B cell (primary cell): ENCODE data around the gene G2E3. TPM values are rescaled to one million over a fixed set of nuclear protein-coding genes. Genes with fewer than 3 reads are reported as not detected.

Source experiments
- ATAC-seq: fragments of 200-7000 bp; cut with Tn5 transposase; one replicate; pipeline ENCODE4 v1.10.0; 2021; ENCODE audit warnings: low read depth, mild to moderate bottlenecking, moderate number of reproducible peaks, moderate library complexity
- CTCF ChIA-PET: fragments of 350-600 bp; sonication (Branson Sonifier 250); formaldehyde crosslinking; loops from one replicate; lab custom pipeline; 2021; ENCODE audit warnings: antibody characterized with exemption, inconsistent platforms; lab: Charles Lee
- POLR2A ChIA-PET: fragments of 350-600 bp; sonication (Branson Sonifier 250); formaldehyde crosslinking; loops from one replicate; lab custom pipeline; 2021; ENCODE audit warnings: antibody characterized with exemption; lab: Charles Lee
- DNase-seq: peaks from one replicate; pipeline ENCODE4 v3.0.0; 2013
- H2AFZ ChIP-seq: 2 replicates; pipeline ENCODE4 v1.6.1; 2012; ENCODE audit warnings: mild to moderate bottlenecking, low read depth, low read length; ENCODE audit not compliant: insufficient read depth, poor library complexity, severe bottlenecking
- H3K27ac ChIP-seq, 2 donors: 1 replicate in 1 of 2; 2 replicates in 1 of 2; pipeline ENCODE4 v1.5.1; 2012 to 2013; ENCODE audit warnings: low read length in 2 of 2, mild to moderate bottlenecking in 2 of 2, moderate library complexity in 1 of 2
- H3K27me3 ChIP-seq, 4 experiments: fragments of 200-600 bp in 1 of 4; sonication (generic) in 1 of 4; replicated peaks in 1 of 4; 1 replicate in 2 of 4; 2 replicates in 2 of 4; pipeline versions ENCODE4 v1.6.1 to v1.7.0; 2013 to 2016; ENCODE audit warnings: low read length in 3 of 4, mild to moderate bottlenecking in 2 of 4, mixed read lengths in 1 of 4, moderate library complexity in 1 of 4; ENCODE audit not compliant: insufficient read depth in 4 of 4, control insufficient read depth in 3 of 4; ENCODE audit errors: control extremely low read depth in 1 of 4
- H3K36me3 ChIP-seq, 2 experiments: replicated peaks in 1 of 2; 1 replicate in 1 of 2; 2 replicates in 1 of 2; pipeline versions ENCODE4 v1.6.1 to v1.7.1; 2013; ENCODE audit warnings: low read length in 1 of 2; ENCODE audit not compliant: insufficient read depth in 2 of 2, control insufficient read depth in 1 of 2; ENCODE audit errors: control extremely low read depth in 1 of 2, extremely low read depth in 1 of 2
- H3K4me1 ChIP-seq, 2 donors: fragments of 200-600 bp in 1 of 2; sonication (generic) in 1 of 2; 1 replicate in 1 of 2; 2 replicates in 1 of 2; pipeline versions ENCODE4 v1.5.1 to v1.6.1; 2013 to 2017; ENCODE audit warnings: low read length in 2 of 2; ENCODE audit not compliant: control insufficient read depth in 2 of 2, insufficient read depth in 2 of 2
- H3K4me2 ChIP-seq: replicated peaks from 2 replicates; pipeline ENCODE3; 2012; ENCODE audit warnings: mild to moderate bottlenecking, low read depth, low read length; ENCODE audit not compliant: poor library complexity, severe bottlenecking
- H3K4me3 ChIP-seq, 5 experiments: fragments of 200-600 bp in 1 of 5; sonication (generic) in 1 of 5; 1 replicate in 3 of 5; 2 replicates in 2 of 5; pipeline versions ENCODE4 v1.5.1 to v1.7.0; 2011 to 2016; ENCODE audit warnings: low read length in 4 of 5, mild to moderate bottlenecking in 4 of 5, low read depth in 2 of 5, control low read depth in 1 of 5, moderate library complexity in 1 of 5; ENCODE audit not compliant: insufficient read depth in 1 of 5; ENCODE audit errors: control extremely low read depth in 1 of 5, extremely low read depth in 1 of 5
- H3K79me2 ChIP-seq: fragments of 200-600 bp; sonication (generic); one replicate; pipeline ENCODE4 v1.6.0; 2016; ENCODE audit warnings: low read length; ENCODE audit not compliant: control insufficient read depth, insufficient read depth
- H3K9ac ChIP-seq: fragments of 200-600 bp; sonication (generic); 2 replicates; pipeline ENCODE4 v1.6.1; 2017; ENCODE audit warnings: mild to moderate bottlenecking, low read length, moderate library complexity
- H3K9me3 ChIP-seq, 3 donors: one replicate each; pipeline versions ENCODE4 v1.6.1 to v1.7.1; 2013; ENCODE audit warnings: low read length in 2 of 3; ENCODE audit not compliant: control insufficient read depth in 2 of 3, insufficient read depth in 1 of 3; ENCODE audit errors: control extremely low read depth in 1 of 3
- H4K20me1 ChIP-seq: 2 replicates; pipeline ENCODE4 v1.6.0; 2012; ENCODE audit warnings: mild to moderate bottlenecking, low read length; ENCODE audit not compliant: insufficient read depth, control insufficient read depth, poor library complexity, severe bottlenecking
- H3K27ac Mint-ChIP-seq: one replicate; pipeline ENCODE4 v1.8.0; 2021; ENCODE audit warnings: mixed read lengths
- H3K27me3 Mint-ChIP-seq: one replicate; pipeline ENCODE4 v1.8.0; 2021; ENCODE audit warnings: mixed read lengths
- H3K4me1 Mint-ChIP-seq: one replicate; pipeline ENCODE4 v1.8.0; 2021; ENCODE audit warnings: mixed read lengths
- H3K4me3 Mint-ChIP-seq: one replicate; pipeline ENCODE4 v1.8.0; 2021; ENCODE audit warnings: mixed read lengths
- H3K9me3 Mint-ChIP-seq: one replicate; pipeline ENCODE4 v1.8.0; 2022; ENCODE audit warnings: mixed read lengths; ENCODE audit not compliant: insufficient read depth
- CTCF ChIP-seq: fragments of 200-600 bp; IDR thresholded peaks from one replicate; pipeline ENCODE4 v1.8.0; 2022; ENCODE audit warnings: antibody characterized with exemption, mild to moderate bottlenecking
- EZH2 ChIP-seq: IDR thresholded peaks from 2 replicates; pipeline ENCODE4 v1.6.1; 2012; ENCODE audit warnings: borderline replicate concordance, low read depth, mild to moderate bottlenecking, moderate library complexity, low read length; ENCODE audit not compliant: insufficient read depth, poor library complexity, severe bottlenecking
- WGBS: methylation state at CpG from one replicate; pipeline ENCODE4 v1.1.5; 2013; ENCODE audit warnings: missing lambda C conversion rate; ENCODE audit not compliant: insufficient coverage; 5-methylcytosine and 5-hydroxymethylcytosine counted together
- intact Hi-C: fragments of 100-400 bp; cut with micrococcal nuclease; formaldehyde crosslinking; loops from one replicate; pipeline ENCODE4 v1.10.0; 2022
- polyA plus RNA-seq: library from polyadenylated mRNA; depleted of rRNA; stranded (reverse); fragments of >200 nt; gene quantifications from 2 replicates; pipeline ENCODE4 v1.2.3, GENCODE V29; 2012
- total RNA-seq, 2 donors: library from RNA; stranded (reverse); fragments of 120-200 nt in 1 of 2; gene quantifications; 1 replicate in 1 of 2; 2 replicates in 1 of 2; pipeline versions ENCODE4 v1.2.3 to v1.2.4, GENCODE V29; 2013 to 2022

Gene G2E3
- total and polyA plus RNA-seq, 2 donors (not counting 1 experiment from before 2014, with no cell fraction given), result 6.2 to 29.2 TPM

GRCh38 chr14:30564868-30565248, 5.9 kb downstream of the G2E3 start:
- no peak overlapping the region for H3K27ac ChIP-seq
- no peaks in the 10 kb centered on the region for H3K27me3 Mint-ChIP-seq
- ATAC-seq, result no peak
- POLR2A ChIA-PET, result no interaction called here
- intact Hi-C loops, result no loop called here
- H3K36me3 ChIP-seq, result peaks cover 1 to 2% of the 10 kb centered on the region in 2 experiments
- CTCF ChIA-PET, result no interaction called here
- no peak for DNase-seq
- H3K9ac ChIP-seq, result no peak overlapping the region
- H3K4me2 ChIP-seq, result no peak overlapping the region
- H3K4me3 ChIP-seq, result no peak overlapping the region
- H3K4me3 Mint-ChIP-seq, result no peak overlapping the region
- H3K79me2 ChIP-seq, result peaks cover 97% of the 10 kb centered on the region
- peaks cover 63% of the 10 kb centered on the region for H3K4me1 Mint-ChIP-seq
- H2AFZ ChIP-seq, result no peak overlapping the region
- no peak for TF ChIP-seq EZH2
- no peak for TF ChIP-seq CTCF
- H3K9me3 Mint-ChIP-seq, result no peaks in the 10 kb centered on the region
- H3K4me1 ChIP-seq, result peaks cover 4 to 15% of the 10 kb centered on the region in 2 donors
- H3K27me3 ChIP-seq, result no peaks in the 10 kb centered on the region
- H3K27ac Mint-ChIP-seq, result no peak overlapping the region
- H4K20me1 ChIP-seq, result peaks cover 66% of the 10 kb centered on the region
- peaks cover 0 to 7% (median 0%) of the 10 kb centered on the region in 3 donors for H3K9me3 ChIP-seq

GRCh38 chr14:30569216-30569902, 10.4 kb downstream of the G2E3 start:
- no peak overlapping the region for H3K4me3 Mint-ChIP-seq

More at GRCh38 chr14:30569216-30569902, 10.4 kb downstream of the G2E3 start:
- TF ChIP-seq EZH2 (no peak), CTCF (no peak)
- no peaks in the 10 kb centered on the region for H3K27me3 ChIP-seq
- POLR2A ChIA-PET, result no interaction called here
- DNase-seq (no peak), ATAC-seq (no peak)
- no CpG with 5 or more reads among the region's 2 CpGs for WGBS
- peaks cover 79% of the 10 kb centered on the region for H3K4me1 Mint-ChIP-seq
- H3K4me1 ChIP-seq, result peaks cover 5 to 30% of the 10 kb centered on the region in 2 donors
- CTCF ChIA-PET, result no interaction called here
- no peak overlapping the region for H3K27ac Mint-ChIP-seq
- no peak overlapping the region for H3K27ac ChIP-seq
- peaks cover 0 to 1% of the 10 kb centered on the region in 2 experiments for H3K36me3 ChIP-seq
- H3K9me3 Mint-ChIP-seq, result no peaks in the 10 kb centered on the region
- intact Hi-C loops, result no loop called here
- no peak overlapping the region for H3K4me3 ChIP-seq
- peaks cover 71% of the 10 kb centered on the region for H4K20me1 ChIP-seq
- no peak overlapping the region for H3K9ac ChIP-seq
- no peaks in the 10 kb centered on the region for H3K9me3 ChIP-seq
- H2AFZ ChIP-seq, result no peak overlapping the region
- no peak overlapping the region for H3K4me2 ChIP-seq
- H3K27me3 Mint-ChIP-seq, result no peaks in the 10 kb centered on the region
- peaks cover 99% of the 10 kb centered on the region for H3K79me2 ChIP-seq
